Measurements from ENCODE around the gene LHFPL6.

GRCh38 chr13:39411511-39411910, 191.5 kb downstream of the LHFPL6 start:
- TF ChIP-seq, protein P1, sequence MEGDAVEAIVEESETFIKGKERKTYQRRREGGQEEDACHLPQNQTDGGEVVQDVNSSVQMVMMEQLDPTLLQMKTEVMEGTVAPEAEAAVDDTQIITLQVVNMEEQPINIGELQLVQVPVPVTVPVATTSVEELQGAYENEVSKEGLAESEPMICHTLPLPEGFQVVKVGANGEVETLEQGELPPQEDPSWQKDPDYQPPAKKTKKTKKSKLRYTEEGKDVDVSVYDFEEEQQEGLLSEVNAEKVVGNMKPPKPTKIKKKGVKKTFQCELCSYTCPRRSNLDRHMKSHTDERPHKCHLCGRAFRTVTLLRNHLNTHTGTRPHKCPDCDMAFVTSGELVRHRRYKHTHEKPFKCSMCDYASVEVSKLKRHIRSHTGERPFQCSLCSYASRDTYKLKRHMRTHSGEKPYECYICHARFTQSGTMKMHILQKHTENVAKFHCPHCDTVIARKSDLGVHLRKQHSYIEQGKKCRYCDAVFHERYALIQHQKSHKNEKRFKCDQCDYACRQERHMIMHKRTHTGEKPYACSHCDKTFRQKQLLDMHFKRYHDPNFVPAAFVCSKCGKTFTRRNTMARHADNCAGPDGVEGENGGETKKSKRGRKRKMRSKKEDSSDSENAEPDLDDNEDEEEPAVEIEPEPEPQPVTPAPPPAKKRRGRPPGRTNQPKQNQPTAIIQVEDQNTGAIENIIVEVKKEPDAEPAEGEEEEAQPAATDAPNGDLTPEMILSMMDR (IDR thresholded peaks at IDR 0.05): no peak
- no peak for TF ChIP-seq POLR2A (IDR thresholded peaks at IDR 0.05)

Measured in esophagus squamous epithelium (tissue), 4 donors.